Ishikawa (cell line): ENCODE data around the gene SMARCA4.

Experiments
- CEBPB ChIP-seq: IDR thresholded peaks from 2 replicates; pipeline ENCODE4 v1.6.1; 2012
- CREB1 ChIP-seq: IDR thresholded peaks from 2 replicates; pipeline ENCODE4 v1.6.1; 2012; ENCODE audit warnings: low read depth
- EGR1 ChIP-seq: IDR thresholded peaks from 2 replicates; pipeline ENCODE4 v1.6.1; 2012
- EP300 ChIP-seq: IDR thresholded peaks from 2 replicates; pipeline ENCODE4 v1.6.1; 2012; ENCODE audit warnings: borderline replicate concordance
- FOXM1 ChIP-seq: IDR thresholded peaks from 2 replicates; pipeline ENCODE4 v1.6.1; 2012; ENCODE audit warnings: low read depth, borderline replicate concordance
- MAX ChIP-seq: IDR thresholded peaks from 2 replicates; pipeline ENCODE4 v1.6.1; 2012
- NFIC ChIP-seq: IDR thresholded peaks from 2 replicates; pipeline ENCODE4 v1.6.1; 2012
- RAD21 ChIP-seq: IDR thresholded peaks from 2 replicates; pipeline ENCODE4 v1.6.1; 2012; ENCODE audit warnings: low read depth
- REST ChIP-seq: IDR thresholded peaks from 2 replicates; pipeline ENCODE4 v1.6.1; 2012; ENCODE audit warnings: low read depth, mild to moderate bottlenecking
- TAF1 ChIP-seq: IDR thresholded peaks from 2 replicates; pipeline ENCODE4 v1.6.1; 2012; ENCODE audit warnings: low read depth, mild to moderate bottlenecking
- TEAD4 ChIP-seq: IDR thresholded peaks from 2 replicates; pipeline ENCODE4 v1.6.1; 2012
- USF1 ChIP-seq: IDR thresholded peaks from 2 replicates; pipeline ENCODE4 v1.6.1; 2012

- TF ChIP-seq RAD21, result no peak
- TF ChIP-seq MAX, result no peak
- no peak for TF ChIP-seq REST
- no peak for TF ChIP-seq NFIC
- TF ChIP-seq CREB1, result no peak
- no peak for TF ChIP-seq CEBPB
- TF ChIP-seq USF1, result no peak
- TF ChIP-seq TAF1, result no peak
- TF ChIP-seq FOXM1, result no peak
- TF ChIP-seq EGR1, result no peak
- TF ChIP-seq EP300, result no peak
- TF ChIP-seq TEAD4, result no peak
Observed at GRCh38 chr19:11064831-11065303, 104.0 kb downstream of the SMARCA4 start.
